ENCODE results near the gene NELL1. TPM values are rescaled to one million over a fixed set of nuclear protein-coding genes. Genes with fewer than 3 reads are reported as not detected.

NELL1 gene
- not detected for total RNA-seq

GRCh38 chr11:20668844-20669819 is at the start of gene NELL1:
TSS of gene NELL1 (plus strand) at chr11:20669586.
- no peaks in the 10 kb centered on the region for H3K9me3 Mint-ChIP-seq
- H3K27ac Mint-ChIP-seq: no peak within 1 kb of the TSS
- no peak for DNase-seq
- H3K4me3 Mint-ChIP-seq: no peak within 1 kb of the TSS
- ChIA-PET CTCF (interaction anchor here (5.3 kb wide), 1 partner anchor 21 kb away, joined by 35 read pairs; no protein-coding TSS in a partner anchor), POLR2A (no interaction called here)
- intact Hi-C loops (cut with micrococcal nuclease): no loop called here
- H3K27me3 Mint-ChIP-seq: peaks cover 50% of the 10 kb centered on the region
- no peaks in the 10 kb centered on the region for H3K4me1 Mint-ChIP-seq (ENCODE audit: low read depth)
- H3K36me3 Mint-ChIP-seq (ENCODE audit: low read depth): no peaks in the 10 kb centered on the region
- ATAC-seq: no peak
- TF ChIP-seq CTCF (IDR thresholded peaks at IDR 0.05): no peak

GRCh38 chr11:20620988-20621387 is 48.4 kb upstream of the NELL1 start:
- ATAC-seq (no peak), DNase-seq (no peak)
- intact Hi-C loops (cut with micrococcal nuclease): no loop called here
- CTCF ChIA-PET: no interaction called here
- H3K4me3 Mint-ChIP-seq: no peak overlapping the region
- POLR2A ChIA-PET: no interaction called here
- H3K4me1 Mint-ChIP-seq (ENCODE audit: low read depth): no peaks in the 10 kb centered on the region
- no peak overlapping the region for H3K27ac Mint-ChIP-seq
- no peak for TF ChIP-seq CTCF (IDR thresholded peaks at IDR 0.05)
- peaks cover 7% of the 10 kb centered on the region for H3K27me3 Mint-ChIP-seq
- no peaks in the 10 kb centered on the region for H3K36me3 Mint-ChIP-seq (ENCODE audit: low read depth)
- H3K9me3 Mint-ChIP-seq: no peaks in the 10 kb centered on the region

DNA sequence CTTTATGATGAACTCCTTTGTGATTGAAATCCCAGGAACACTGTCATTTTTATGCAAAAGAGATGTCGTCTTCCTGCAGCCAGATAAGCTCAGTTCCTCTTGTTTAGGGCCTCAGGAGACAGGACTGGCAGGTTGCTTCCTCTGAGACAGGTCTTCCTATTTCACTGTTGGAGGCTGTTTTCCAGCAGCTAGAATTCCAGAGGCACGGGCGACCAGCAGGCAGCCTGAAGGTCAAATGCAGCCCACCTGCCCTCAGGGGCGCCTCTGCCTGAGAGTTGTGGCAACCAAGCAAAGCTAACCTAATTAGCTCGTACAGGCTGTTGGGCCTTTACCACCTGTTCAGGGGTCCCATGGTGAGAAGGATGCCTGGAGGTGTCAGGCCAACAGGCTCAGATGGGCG is 47.7 kb upstream of the NELL1 start:
- H3K9me3 Mint-ChIP-seq: no peaks in the 10 kb centered on the region
- DNase-seq: no peak
- TF ChIP-seq CTCF (IDR thresholded peaks at IDR 0.05): no peak
- ChIA-PET CTCF (interaction anchor here (1.2 kb wide), 1 partner anchor 12 kb away, joined by 4 read pairs; no protein-coding TSS in a partner anchor), POLR2A (interaction anchor here (0.7 kb wide), 1 partner anchor 11 kb away, joined by 3 read pairs; no protein-coding TSS in a partner anchor)
- no peak overlapping the region for H3K4me3 Mint-ChIP-seq
- peaks cover 3% of the 10 kb centered on the region for H3K27me3 Mint-ChIP-seq
- ATAC-seq: no peak
- H3K27ac Mint-ChIP-seq: no peak overlapping the region
- no peaks in the 10 kb centered on the region for H3K36me3 Mint-ChIP-seq (ENCODE audit: low read depth)
- H3K4me1 Mint-ChIP-seq (ENCODE audit: low read depth): no peaks in the 10 kb centered on the region
- intact Hi-C loops (cut with micrococcal nuclease): no loop called here

GRCh38 chr11:20623252-20623651 is 46.1 kb upstream of the NELL1 start:
- ATAC-seq (no peak), DNase-seq (no peak)
- Mint-ChIP-seq H3K4me3 (no peak overlapping the region), H3K9me3 (no peaks in the 10 kb centered on the region), H3K36me3 (ENCODE audit: low read depth) (no peaks in the 10 kb centered on the region), H3K4me1 (ENCODE audit: low read depth) (no peaks in the 10 kb centered on the region), H3K27ac (no peak overlapping the region), H3K27me3 (peaks cover 5% of the 10 kb centered on the region)
- POLR2A ChIA-PET: no interaction called here
- no peak for TF ChIP-seq CTCF (IDR thresholded peaks at IDR 0.05)
- intact Hi-C loops (cut with micrococcal nuclease): no loop called here
- CTCF ChIA-PET: interaction anchor here (0.6 kb wide), 1 partner anchor 16 kb away, joined by 3 read pairs; no protein-coding TSS in a partner anchor

GRCh38 chr11:20626279-20626678 is 43.1 kb upstream of the NELL1 start:
- Mint-ChIP-seq H3K4me1 (ENCODE audit: low read depth) (no peaks in the 10 kb centered on the region), H3K36me3 (ENCODE audit: low read depth) (no peaks in the 10 kb centered on the region), H3K27me3 (peaks cover 8% of the 10 kb centered on the region), H3K27ac (no peak overlapping the region), H3K4me3 (no peak overlapping the region), H3K9me3 (no peaks in the 10 kb centered on the region)
- DNase-seq (no peak), ATAC-seq (no peak)
- ChIA-PET CTCF (interaction anchor here (0.7 to 0.8 kb wide), 2 partner anchors 15 to 22 kb away, joined by 3 read pairs; no protein-coding TSS in a partner anchor), POLR2A (no interaction called here)
- TF ChIP-seq CTCF (IDR thresholded peaks at IDR 0.05): no peak
- intact Hi-C loops (cut with micrococcal nuclease): no loop called here
